ENCODE results near the gene SOS1. TPM values are rescaled to one million over a fixed set of nuclear protein-coding genes. Genes with fewer than 3 reads are reported as not detected.
A peak's percentile ranks its signal among the peaks of the same experiment; 100 is the strongest.

Gene SOS1
- total RNA-seq, 2 donors from 2014 or later, result 34.8 to 57.1 TPM

- no peak overlapping the region for H3K27ac Mint-ChIP-seq
Observed at GRCh38 chr2:39022642-39023235, 98.1 kb downstream of the SOS1 start.

GRCh38 chr2:39020383-39020782, 100.5 kb downstream of the SOS1 start:
- no peaks in the 10 kb centered on the region for H3K36me3 Mint-ChIP-seq
- H3K9me3 Mint-ChIP-seq, result no peaks in the 10 kb centered on the region
- ATAC-seq (no peak), DNase-seq (ENCODE audit: low spot score in 2 of 2) (no peak)
- H3K27ac Mint-ChIP-seq, result no peak overlapping the region

More at GRCh38 chr2:39022642-39023235, 98.1 kb downstream of the SOS1 start:
- DNase-seq (ENCODE audit: low spot score in 2 of 2) (no peak), ATAC-seq (no peak)
- Mint-ChIP-seq H3K9me3 (no peaks in the 10 kb centered on the region), H3K36me3 (no peaks in the 10 kb centered on the region)

- ATAC-seq, result no peak
Observed at GRCh38 chr2:39018638-39019037, 102.2 kb downstream of the SOS1 start.

GRCh38 chr2:39017334-39017733, 103.5 kb downstream of the SOS1 start:
- Mint-ChIP-seq H3K27ac (no peak overlapping the region), H3K36me3 (peaks cover 0 to 4% of the 10 kb centered on the region in 2 donors), H3K9me3 (no peaks in the 10 kb centered on the region)
- ATAC-seq, result no peak
- DNase-seq (ENCODE audit: low spot score in 2 of 2), result no peak

More at GRCh38 chr2:39018638-39019037, 102.2 kb downstream of the SOS1 start:
- no peak for DNase-seq (ENCODE audit: low spot score in 2 of 2)
- H3K27ac Mint-ChIP-seq, result no peak overlapping the region
- no peaks in the 10 kb centered on the region for H3K36me3 Mint-ChIP-seq
- H3K9me3 Mint-ChIP-seq, result no peaks in the 10 kb centered on the region

- Mint-ChIP-seq H3K36me3 (peaks cover 0 to 4% of the 10 kb centered on the region in 2 donors), H3K27ac (no peak overlapping the region), H3K9me3 (no peaks in the 10 kb centered on the region)
- no peak for ATAC-seq
- no peak for DNase-seq (ENCODE audit: low spot score in 2 of 2)
Observed at GRCh38 chr2:39015424-39015823, 105.4 kb downstream of the SOS1 start.

GRCh38 chr2:39013871-39014270, 107.0 kb downstream of the SOS1 start:
- no peaks in the 10 kb centered on the region for H3K9me3 Mint-ChIP-seq
- no peak for DNase-seq (ENCODE audit: low spot score in 2 of 2)
- peaks cover 0 to 4% of the 10 kb centered on the region in 2 donors for H3K36me3 Mint-ChIP-seq
- ATAC-seq, result no peak
- H3K27ac Mint-ChIP-seq, result no peak overlapping the region

- H3K27ac Mint-ChIP-seq, result peak overlapping the region; percentile 40
- peak; percentile 28 to 87 for ATAC-seq
- peak in 1 of 2 donors; percentile 9 for DNase-seq (ENCODE audit: low spot score in 2 of 2)
- H3K9me3 Mint-ChIP-seq, result no peaks in the 10 kb centered on the region
- H3K36me3 Mint-ChIP-seq, result peaks cover 4 to 6% of the 10 kb centered on the region in 2 donors
Observed at GRCh38 chr2:39008665-39009064, 112.2 kb downstream of the SOS1 start.

- ATAC-seq (peak in 1 of 2 donors; percentile 28), DNase-seq (ENCODE audit: low spot score in 2 of 2) (no peak)
- H3K36me3 Mint-ChIP-seq, result peaks cover under 1 to 6% of the 10 kb centered on the region in 2 donors
- no peaks in the 10 kb centered on the region for H3K9me3 Mint-ChIP-seq
- H3K27ac Mint-ChIP-seq, result peak overlapping the region; percentile 32 to 40
Observed at GRCh38 chr2:39007875-39008504, 112.9 kb downstream of the SOS1 start.

- ATAC-seq (no peak), DNase-seq (ENCODE audit: low spot score in 2 of 2) (no peak)
- Mint-ChIP-seq H3K27ac (no peak overlapping the region), H3K36me3 (peaks cover 0 to 6% of the 10 kb centered on the region in 2 donors), H3K9me3 (no peaks in the 10 kb centered on the region)
Observed at GRCh38 chr2:39000552-39000951, 120.3 kb downstream of the SOS1 start.

GRCh38 chr2:38997781-38998180, 123.1 kb downstream of the SOS1 start:
- Mint-ChIP-seq H3K27ac (no peak overlapping the region), H3K36me3 (peaks cover under 1 to 6% of the 10 kb centered on the region in 2 donors), H3K9me3 (no peaks in the 10 kb centered on the region)
- DNase-seq (ENCODE audit: low spot score in 2 of 2) (no peak), ATAC-seq (no peak)

GRCh38 chr2:38991899-38992298, 129.0 kb downstream of the SOS1 start:
- H3K27ac Mint-ChIP-seq, result no peak overlapping the region

GRCh38 chr2:38988716-38989115, 132.1 kb downstream of the SOS1 start:
- no peaks in the 10 kb centered on the region for H3K9me3 Mint-ChIP-seq
- ATAC-seq (no peak), DNase-seq (ENCODE audit: low spot score in 2 of 2) (no peak)
- no peak overlapping the region for H3K27ac Mint-ChIP-seq
- H3K36me3 Mint-ChIP-seq, result peaks cover 6 to 11% of the 10 kb centered on the region in 2 donors

More at GRCh38 chr2:38991899-38992298, 129.0 kb downstream of the SOS1 start:
- DNase-seq (ENCODE audit: low spot score in 2 of 2), result no peak
- Mint-ChIP-seq H3K36me3 (peaks cover 0 to 5% of the 10 kb centered on the region in 2 donors), H3K9me3 (no peaks in the 10 kb centered on the region)
- no peak for ATAC-seq

GRCh38 chr2:38982498-38982897, 138.4 kb downstream of the SOS1 start:
- no peaks in the 10 kb centered on the region for H3K9me3 Mint-ChIP-seq
- DNase-seq (ENCODE audit: low spot score in 2 of 2), result no peak
- no peak for ATAC-seq
- H3K36me3 Mint-ChIP-seq, result peaks cover 6% of the 10 kb centered on the region in 2 donors
- no peak overlapping the region for H3K27ac Mint-ChIP-seq

GRCh38 chr2:38981670-38982357, 139.0 kb downstream of the SOS1 start:
- ATAC-seq (no peak), DNase-seq (ENCODE audit: low spot score in 2 of 2) (no peak)
- no peak overlapping the region for H3K27ac Mint-ChIP-seq
- H3K36me3 Mint-ChIP-seq, result peaks cover 6% of the 10 kb centered on the region in 2 donors
- H3K9me3 Mint-ChIP-seq, result no peaks in the 10 kb centered on the region

- H3K9me3 Mint-ChIP-seq, result no peaks in the 10 kb centered on the region
- H3K36me3 Mint-ChIP-seq, result peaks cover 6% of the 10 kb centered on the region in 2 donors
- no peak overlapping the region for H3K27ac Mint-ChIP-seq
- ATAC-seq (no peak), DNase-seq (ENCODE audit: low spot score in 2 of 2) (no peak)
Observed at GRCh38 chr2:38981003-38981669, 139.7 kb downstream of the SOS1 start.

- Mint-ChIP-seq H3K9me3 (no peaks in the 10 kb centered on the region), H3K27ac (peak overlapping the region in 1 of 2 donors; percentile 4), H3K36me3 (no peaks in the 10 kb centered on the region)
- ATAC-seq (no peak), DNase-seq (ENCODE audit: low spot score in 2 of 2) (no peak)
Observed at GRCh38 chr2:38978908-38979307, 141.9 kb downstream of the SOS1 start.
